ENCODE measurements around the gene FAM107B.
"Not testable (repeated sequence)": the region's sequence is repeated elsewhere in the genome, so short reads cannot be mapped to it uniquely, and the experiment has no call there.

FAM107B gene

GRCh38 chr10:14774797-14775196 is at the start of gene FAM107B:
Gene FAM107B, minus strand, starts transcription at chr10:14774897. Its CDS starts 234 bp downstream, at chr10:14774663.
- DNase-seq (ENCODE audit: low spot score): no peak

- no peak for DNase-seq (ENCODE audit: low spot score)
Measured at GRCh38 chr10:14823966-14824365, 49.3 kb upstream of the FAM107B start.

- peak; percentile 80 for DNase-seq (ENCODE audit: low spot score)
Measured at GRCh38 chr10:14822879-14823755, 48.4 kb upstream of the FAM107B start.

- DNase-seq (ENCODE audit: low spot score): no peak
Measured at GRCh38 chr10:14821635-14822375, 47.1 kb upstream of the FAM107B start.

GRCh38 chr10:14820775-14821154 is 46.1 kb upstream of the FAM107B start:
- no peak for DNase-seq (ENCODE audit: low spot score)

GRCh38 chr10:14820010-14820774 is 45.5 kb upstream of the FAM107B start:
- DNase-seq (ENCODE audit: low spot score): no peak

- not testable (repeated sequence) for DNase-seq (ENCODE audit: low spot score)
Measured at GRCh38 chr10:14816717-14817116, 42.0 kb upstream of the FAM107B start.

GRCh38 chr10:14815681-14816080 is 41.0 kb upstream of the FAM107B start:
- DNase-seq (ENCODE audit: low spot score): no peak

- DNase-seq (ENCODE audit: low spot score): no peak
Measured at GRCh38 chr10:14812271-14812670, 37.6 kb upstream of the FAM107B start.

- DNase-seq (ENCODE audit: low spot score): no peak
Measured at GRCh38 chr10:14810969-14811953, 36.6 kb upstream of the FAM107B start.

- DNase-seq (ENCODE audit: low spot score): no peak
Measured at GRCh38 chr10:14806318-14806717, 31.6 kb upstream of the FAM107B start.

- DNase-seq (ENCODE audit: low spot score): no peak
Measured at GRCh38 chr10:14803827-14804226, 29.1 kb upstream of the FAM107B start.

- no peak for DNase-seq (ENCODE audit: low spot score)
Measured at GRCh38 chr10:14801723-14802122, 27.0 kb upstream of the FAM107B start.

GRCh38 chr10:14800397-14800796 is 25.7 kb upstream of the FAM107B start:
- DNase-seq (ENCODE audit: low spot score): no peak

GRCh38 chr10:14798636-14799035 is 23.9 kb upstream of the FAM107B start:
- DNase-seq (ENCODE audit: low spot score): no peak

- DNase-seq (ENCODE audit: low spot score): no peak
Measured at GRCh38 chr10:14787938-14788337, 13.2 kb upstream of the FAM107B start.

- DNase-seq (ENCODE audit: low spot score): no peak
Measured at GRCh38 chr10:14784459-14785055, 9.9 kb upstream of the FAM107B start.

GRCh38 chr10:14782691-14783363 is 8.1 kb upstream of the FAM107B start:
- DNase-seq (ENCODE audit: low spot score): no peak

GRCh38 chr10:14781763-14782162 is 7.1 kb upstream of the FAM107B start:
- DNase-seq (ENCODE audit: low spot score): no peak

GRCh38 chr10:14779001-14779651 is 4.4 kb upstream of the FAM107B start:
- DNase-seq (ENCODE audit: low spot score): no peak

All from pons (tissue), 1 donor.